ENCODE results near the gene ARHGAP1. TPM values are rescaled to one million over a fixed set of nuclear protein-coding genes. Genes with fewer than 3 reads are reported as not detected.
A peak's percentile ranks its signal among the peaks of the same experiment; 100 is the strongest.

The ARHGAP1 gene
- total and polyA plus RNA-seq, 9 of the 15 experiments (the other 6 are each of a cell fraction or from before 2014, with no cell fraction given) = 3.6 to 30.4 (median 8.2) TPM

DNA sequence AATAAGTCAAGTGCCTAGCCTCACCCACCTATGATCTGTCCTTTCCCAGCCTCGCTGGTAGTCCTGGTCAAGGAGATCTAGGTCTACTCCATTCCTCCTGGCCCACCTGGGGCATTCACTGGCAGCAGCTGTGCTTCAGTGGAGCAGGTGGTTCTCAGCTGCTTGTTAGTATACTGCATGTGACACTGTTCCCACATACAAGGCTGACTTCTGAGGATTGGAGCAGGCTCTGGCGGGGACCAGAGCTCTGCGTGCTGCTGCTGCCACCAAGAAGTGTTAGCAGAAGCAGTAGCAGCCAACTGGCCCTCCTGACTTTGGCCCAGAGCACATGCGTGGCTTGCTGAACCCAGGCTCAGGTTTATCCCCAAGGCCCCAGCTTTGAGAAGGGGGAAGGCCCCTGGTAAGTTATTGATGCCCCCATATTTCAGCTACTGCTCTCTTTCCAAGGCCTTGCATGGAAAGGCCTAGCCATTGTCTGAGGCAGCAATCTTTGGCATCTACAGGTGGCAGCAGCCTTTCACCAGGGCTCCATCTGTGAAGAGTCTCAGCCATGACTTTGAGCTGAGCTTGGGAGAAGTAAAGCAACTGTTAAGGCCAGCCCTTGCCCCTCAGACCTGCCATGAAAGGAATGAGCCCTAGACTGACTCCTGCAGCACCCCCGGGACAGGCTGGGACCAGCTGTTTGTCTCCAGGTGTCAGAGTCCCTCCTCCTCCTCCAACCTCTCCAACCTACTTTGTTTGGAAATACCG lies 26.5 kb downstream of the ARHGAP1 start (continued):
- TF ChIP-seq POLR2AphosphoS5 (IDR thresholded peaks at IDR 0.05; ENCODE audit: control insufficient read depth, insufficient read depth, low read depth, low read length) = peak; percentile 37; the same call in 1 of the 2 replicates
- TF ChIP-seq BACH1 (tag; IDR thresholded peaks at IDR 0.05) = no peak
- TF ChIP-seq, protein P1, sequence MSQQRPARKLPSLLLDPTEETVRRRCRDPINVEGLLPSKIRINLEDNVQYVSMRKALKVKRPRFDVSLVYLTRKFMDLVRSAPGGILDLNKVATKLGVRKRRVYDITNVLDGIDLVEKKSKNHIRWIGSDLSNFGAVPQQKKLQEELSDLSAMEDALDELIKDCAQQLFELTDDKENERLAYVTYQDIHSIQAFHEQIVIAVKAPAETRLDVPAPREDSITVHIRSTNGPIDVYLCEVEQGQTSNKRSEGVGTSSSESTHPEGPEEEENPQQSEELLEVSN (IDR thresholded peaks at IDR 0.05; ENCODE audit: borderline replicate concordance in 1 of 2, extremely low read depth in 1 of 2, insufficient read depth in 1 of 2, insufficient read length in 1 of 2, low read depth in 1 of 2, low read length in 1 of 2, poor library complexity in 1 of 2, severe bottlenecking in 1 of 2) = no peak
- no peak for TF ChIP-seq STAT5A (IDR thresholded peaks at IDR 0.05; ENCODE audit: borderline replicate concordance, low read length)
- TF ChIP-seq MAFF (IDR thresholded peaks at IDR 0.05; ENCODE audit: low read length) = no peak
- no peak for TF ChIP-seq NBN (IDR thresholded peaks at IDR 0.05; ENCODE audit: low read depth)
- peak; percentile 40; the same call in 1 of the 2 replicates for TF ChIP-seq POLR2AphosphoS2 (IDR thresholded peaks at IDR 0.05; ENCODE audit: low read length)

DNA sequence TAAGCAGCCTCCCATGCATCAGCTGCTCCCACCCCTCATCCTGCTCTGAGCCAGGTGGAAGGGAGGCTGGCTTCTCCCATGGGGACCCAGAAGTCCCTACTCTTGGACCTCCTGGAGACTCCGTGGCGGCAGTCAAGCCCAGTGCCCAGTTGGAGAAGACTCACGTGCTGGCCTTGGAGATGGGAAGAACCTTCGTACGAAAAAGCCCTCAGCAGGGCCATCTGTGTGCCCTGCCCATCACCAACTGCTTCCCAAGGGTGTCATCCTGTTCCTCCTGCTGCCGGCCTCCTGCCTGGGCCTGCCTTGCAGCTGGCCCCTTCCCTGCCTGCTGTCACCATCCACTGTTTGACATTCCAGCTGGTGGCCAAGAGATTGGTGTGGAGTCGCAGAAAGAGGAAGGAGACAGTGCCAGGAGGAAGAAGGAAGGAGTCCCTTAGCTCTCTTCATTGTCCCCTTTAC lies 28.0 kb downstream of the ARHGAP1 start:
- in situ Hi-C loops (cut with MboI) (no loop called here), intact Hi-C loops (cut with micrococcal nuclease) (no loop called here)
- Histone ChIP-seq H3K79me2 (ENCODE audit: control insufficient read depth, insufficient read depth, low read length) (no peaks in the 10 kb centered on the region), H3K9me3 (replicated peaks; ENCODE audit: control insufficient read depth, insufficient read depth, low read depth, low read length) (no peaks in the 10 kb centered on the region), H3K4me2 (ENCODE audit: insufficient read depth, low read length) (no peak overlapping the region), H3K4me3 (no peak overlapping the region), H3K4me1 (replicated peaks in 1 of 2; ENCODE audit: control insufficient read depth in 2 of 2, insufficient read depth in 2 of 2, low read length in 2 of 2) (peaks cover 0 to 4% of the 10 kb centered on the region in 2 experiments; a peak in 1 of 5 replicates), H3K36me3 (ENCODE audit: control insufficient read depth, insufficient read depth, low read length) (peaks cover 55% of the 10 kb centered on the region), H2AFZ (ENCODE audit: low read depth, low read length) (no peak overlapping the region), H3K9me1 (ENCODE audit: control insufficient read depth, insufficient read depth, low read length) (peaks cover 7% of the 10 kb centered on the region), H3K9ac (ENCODE audit: insufficient read depth in 1 of 2, low read depth in 2 of 2, low read length in 2 of 2) (no peak overlapping the region), H3K27ac (ENCODE audit: extremely low read depth, low read depth, low read length) (no peak overlapping the region), H3K27me3 (ENCODE audit: control insufficient read depth in 2 of 2, insufficient read depth in 2 of 2, low read length in 2 of 2) (no peaks in the 10 kb centered on the region), H4K20me1 (replicated peaks; ENCODE audit: control insufficient read depth, insufficient read depth, low read length) (no peaks in the 10 kb centered on the region)
- 85% methylated on average over 1 of the region's 7 CpGs for WGBS (ENCODE audit: insufficient coverage, low coverage, missing lambda C conversion rate)
- ChIA-PET POLR2A (interaction anchor here (0.8 to 1.2 kb wide), 3 partner anchors 9 to 30 kb away, joined by 4 read pairs; no protein-coding TSS in a partner anchor), CTCF (ENCODE audit: low intra/inter-chr PET ratio) (no interaction called here)
- FAIRE-seq = no peak
- TSS peak; percentile 32 for BruUV-seq (replicated peaks)
- ATAC-seq = no peak
- DNase-seq (ENCODE audit: extremely low read depth in 1 of 4, low spot score in 3 of 4) = no peak
- TF ChIP-seq HNRNPK (IDR thresholded peaks at IDR 0.05; ENCODE audit: low read depth, low read length, poor library complexity, severe bottlenecking) (no peak), ZNF717 (CRISPR knock-in tag; IDR thresholded peaks at IDR 0.05) (no peak), MBD2 (IDR thresholded peaks at IDR 0.05; ENCODE audit: borderline replicate concordance, low read depth) (no peak), LEF1 (IDR thresholded peaks at IDR 0.05) (no peak), CCNT2 (IDR thresholded peaks at IDR 0.05; ENCODE audit: borderline replicate concordance, extremely low read depth, insufficient read length, low read depth, low read length) (no peak), NCOR1 (IDR thresholded peaks at IDR 0.05) (no peak), NR2C1 (IDR thresholded peaks at IDR 0.05) (no peak), NR2C1 (tag; IDR thresholded peaks at IDR 0.05) (no peak), ZNF324 (CRISPR knock-in tag; IDR thresholded peaks at IDR 0.05) (no peak)
- TF ChIP-seq, protein P2, sequence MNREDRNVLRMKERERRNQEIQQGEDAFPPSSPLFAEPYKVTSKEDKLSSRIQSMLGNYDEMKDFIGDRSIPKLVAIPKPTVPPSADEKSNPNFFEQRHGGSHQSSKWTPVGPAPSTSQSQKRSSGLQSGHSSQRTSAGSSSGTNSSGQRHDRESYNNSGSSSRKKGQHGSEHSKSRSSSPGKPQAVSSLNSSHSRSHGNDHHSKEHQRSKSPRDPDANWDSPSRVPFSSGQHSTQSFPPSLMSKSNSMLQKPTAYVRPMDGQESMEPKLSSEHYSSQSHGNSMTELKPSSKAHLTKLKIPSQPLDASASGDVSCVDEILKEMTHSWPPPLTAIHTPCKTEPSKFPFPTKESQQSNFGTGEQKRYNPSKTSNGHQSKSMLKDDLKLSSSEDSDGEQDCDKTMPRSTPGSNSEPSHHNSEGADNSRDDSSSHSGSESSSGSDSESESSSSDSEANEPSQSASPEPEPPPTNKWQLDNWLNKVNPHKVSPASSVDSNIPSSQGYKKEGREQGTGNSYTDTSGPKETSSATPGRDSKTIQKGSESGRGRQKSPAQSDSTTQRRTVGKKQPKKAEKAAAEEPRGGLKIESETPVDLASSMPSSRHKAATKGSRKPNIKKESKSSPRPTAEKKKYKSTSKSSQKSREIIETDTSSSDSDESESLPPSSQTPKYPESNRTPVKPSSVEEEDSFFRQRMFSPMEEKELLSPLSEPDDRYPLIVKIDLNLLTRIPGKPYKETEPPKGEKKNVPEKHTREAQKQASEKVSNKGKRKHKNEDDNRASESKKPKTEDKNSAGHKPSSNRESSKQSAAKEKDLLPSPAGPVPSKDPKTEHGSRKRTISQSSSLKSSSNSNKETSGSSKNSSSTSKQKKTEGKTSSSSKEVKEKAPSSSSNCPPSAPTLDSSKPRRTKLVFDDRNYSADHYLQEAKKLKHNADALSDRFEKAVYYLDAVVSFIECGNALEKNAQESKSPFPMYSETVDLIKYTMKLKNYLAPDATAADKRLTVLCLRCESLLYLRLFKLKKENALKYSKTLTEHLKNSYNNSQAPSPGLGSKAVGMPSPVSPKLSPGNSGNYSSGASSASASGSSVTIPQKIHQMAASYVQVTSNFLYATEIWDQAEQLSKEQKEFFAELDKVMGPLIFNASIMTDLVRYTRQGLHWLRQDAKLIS (CRISPR knock-in tag; IDR thresholded peaks at IDR 0.05) = no peak
